GM23338 (cell line): ENCODE results near the gene RNF4.
"Not testable (repeated sequence)": the region's sequence is repeated elsewhere in the genome, so short reads cannot be mapped to it uniquely, and the experiment has no call there.

ENCODE experiments used
- EZH2 ChIP-seq: fragments of 200-600 bp; sonication (generic); IDR thresholded peaks from one replicate; pipeline ENCODE4 v1.8.0; 2017; ENCODE audit warnings: antibody characterized with exemption, mild to moderate bottlenecking, low read depth; ENCODE audit not compliant: unreplicated experiment
- EZH2phosphoT487 ChIP-seq: fragments of 200-600 bp; sonication (generic); IDR thresholded peaks from one replicate; pipeline ENCODE4 v1.8.1; 2018; ENCODE audit warnings: antibody characterized with exemption; ENCODE audit not compliant: unreplicated experiment
- TF ChIP-seq, protein P1 (sequence below), 2 experiments: fragments of 200-600 bp in 1 of 2; sonication (generic) in 1 of 2; conservative IDR thresholded peaks; 2 replicates each; pipeline versions ENCODE4 v1.5.1 to v1.6.1; 2016 to 2017; ENCODE audit warnings: antibody characterized with exemption in 2 of 2, low read depth in 2 of 2, mild to moderate bottlenecking in 2 of 2, moderate library complexity in 1 of 2

DNA sequence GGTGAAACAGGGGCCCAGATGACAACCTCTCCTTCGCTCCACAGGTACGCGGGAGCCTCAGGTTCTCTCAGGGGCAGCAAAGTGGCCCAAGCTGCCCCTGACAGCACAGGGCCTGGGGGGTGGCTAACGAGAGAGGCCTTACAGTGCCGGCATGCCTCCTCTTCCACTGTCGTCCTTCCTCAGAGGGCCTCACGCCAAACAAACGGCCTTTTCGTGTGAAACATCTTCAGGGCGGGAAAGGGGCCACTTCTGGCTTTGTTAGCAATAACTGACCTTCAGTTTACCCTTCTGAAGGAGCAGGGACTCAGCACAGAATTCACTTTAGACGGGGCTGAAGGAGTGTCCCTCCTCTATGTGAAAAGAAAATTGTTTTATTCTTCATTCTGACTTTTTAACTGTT is 46.0 kb downstream of the RNF4 start:
- not testable (repeated sequence) for TF ChIP-seq EZH2phosphoT487, EZH2
- TF ChIP-seq, protein P1, sequence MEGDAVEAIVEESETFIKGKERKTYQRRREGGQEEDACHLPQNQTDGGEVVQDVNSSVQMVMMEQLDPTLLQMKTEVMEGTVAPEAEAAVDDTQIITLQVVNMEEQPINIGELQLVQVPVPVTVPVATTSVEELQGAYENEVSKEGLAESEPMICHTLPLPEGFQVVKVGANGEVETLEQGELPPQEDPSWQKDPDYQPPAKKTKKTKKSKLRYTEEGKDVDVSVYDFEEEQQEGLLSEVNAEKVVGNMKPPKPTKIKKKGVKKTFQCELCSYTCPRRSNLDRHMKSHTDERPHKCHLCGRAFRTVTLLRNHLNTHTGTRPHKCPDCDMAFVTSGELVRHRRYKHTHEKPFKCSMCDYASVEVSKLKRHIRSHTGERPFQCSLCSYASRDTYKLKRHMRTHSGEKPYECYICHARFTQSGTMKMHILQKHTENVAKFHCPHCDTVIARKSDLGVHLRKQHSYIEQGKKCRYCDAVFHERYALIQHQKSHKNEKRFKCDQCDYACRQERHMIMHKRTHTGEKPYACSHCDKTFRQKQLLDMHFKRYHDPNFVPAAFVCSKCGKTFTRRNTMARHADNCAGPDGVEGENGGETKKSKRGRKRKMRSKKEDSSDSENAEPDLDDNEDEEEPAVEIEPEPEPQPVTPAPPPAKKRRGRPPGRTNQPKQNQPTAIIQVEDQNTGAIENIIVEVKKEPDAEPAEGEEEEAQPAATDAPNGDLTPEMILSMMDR (conservative IDR thresholded peaks at IDR 0.05; ENCODE audit: low read depth in 2 of 2), result not testable (repeated sequence)
